Endodermal cell (in vitro differentiated cells): ENCODE results near the gene CERS4. TPM values are rescaled to one million over a fixed set of nuclear protein-coding genes. Genes with fewer than 3 reads are reported as not detected.
A peak's percentile ranks its signal among the peaks of the same experiment; 100 is the strongest.

ENCODE experiments used
- DNase-seq: peaks from one replicate; pipeline ENCODE4 v3.0.0-alpha.2; 2017
- H3K27ac ChIP-seq: 2 replicates; pipeline ENCODE4 v1.5.1; 2013; ENCODE audit warnings: mild to moderate bottlenecking, low read depth, low read length, moderate library complexity
- H3K27me3 ChIP-seq: 2 replicates; pipeline ENCODE4 v1.6.1; 2013; ENCODE audit warnings: mild to moderate bottlenecking, low read length, moderate library complexity; ENCODE audit not compliant: insufficient read depth, control insufficient read depth, poor library complexity, severe bottlenecking
- H3K36me3 ChIP-seq: 2 replicates; pipeline ENCODE4 v1.7.0; 2013; ENCODE audit warnings: mild to moderate bottlenecking, low read length, moderate library complexity; ENCODE audit not compliant: control insufficient read depth, insufficient read depth
- H3K4me1 ChIP-seq: one replicate; pipeline ENCODE4 v1.7.0; 2013; ENCODE audit warnings: low read length; ENCODE audit not compliant: control insufficient read depth, insufficient read depth
- H3K4me3 ChIP-seq: 2 replicates; pipeline ENCODE4 v1.5.1; 2013; ENCODE audit warnings: mild to moderate bottlenecking, low read length, moderate library complexity
- H3K9ac ChIP-seq: 2 replicates; pipeline ENCODE4 v1.6.1; 2013; ENCODE audit warnings: mild to moderate bottlenecking, low read length, moderate library complexity; ENCODE audit not compliant: poor library complexity, severe bottlenecking; ENCODE audit errors: extremely low read depth
- H3K9me3 ChIP-seq: 2 replicates; pipeline ENCODE4 v1.6.1; 2013; ENCODE audit warnings: mild to moderate bottlenecking, low read length, moderate library complexity; ENCODE audit not compliant: control insufficient read depth
- H3K27ac Mint-ChIP-seq: 2 replicates; pipeline ENCODE4 v1.8.0; 2020; ENCODE audit warnings: mixed read lengths
- H3K27me3 Mint-ChIP-seq: 2 replicates; pipeline ENCODE4 v1.8.0; 2021; ENCODE audit warnings: mild to moderate bottlenecking, mixed read lengths; ENCODE audit not compliant: insufficient read depth
- H3K36me3 Mint-ChIP-seq: 2 replicates; pipeline ENCODE4 v1.8.0; 2020; ENCODE audit warnings: low read depth, mixed read lengths
- H3K4me1 Mint-ChIP-seq: 2 replicates; pipeline ENCODE4 v1.8.0; 2020; ENCODE audit warnings: mixed read lengths
- H3K4me3 Mint-ChIP-seq: 2 replicates; pipeline ENCODE4 v1.8.0; 2020; ENCODE audit warnings: mild to moderate bottlenecking, moderate library complexity, mixed read lengths
- H3K9me3 Mint-ChIP-seq: 2 replicates; pipeline ENCODE4 v1.8.0; 2020; ENCODE audit warnings: mild to moderate bottlenecking, mixed read lengths
- WGBS, 2 experiments: methylation state at CpG; one replicate each; pipeline versions ENCODE4 v1.1.5 to v1.1.7; 2013; ENCODE audit warnings: missing lambda C conversion rate in 2 of 2, mixed read lengths in 1 of 2; ENCODE audit not compliant: insufficient coverage in 1 of 2, insufficient read length in 1 of 2; 5-methylcytosine and 5-hydroxymethylcytosine counted together
- total RNA-seq, 2 donors: library from RNA; stranded (reverse); fragmentation: NEBNext Ultra II Directional in 1 of 2; extraction: Animal tissue kit (Norgen Biotek cat#: 25700) in 1 of 2; gene quantifications; 2 replicates in 1 of 2; 3 replicates in 1 of 2; pipeline ENCODE4 v1.2.1, GENCODE V29; 2021
- TF ChIP-seq, protein P1 (sequence below): fragments of 200-600 bp; sonication (generic); conservative IDR thresholded peaks from 2 replicates; pipeline ENCODE4 v1.5.0; 2021; ENCODE audit warnings: antibody characterized with exemption, mild to moderate bottlenecking

Gene CERS4
- total RNA-seq, 2 donors from 2014 or later = 76.9 to 105 TPM

- H3K4me3 ChIP-seq = no peak overlapping the region
- TF ChIP-seq, protein P1, sequence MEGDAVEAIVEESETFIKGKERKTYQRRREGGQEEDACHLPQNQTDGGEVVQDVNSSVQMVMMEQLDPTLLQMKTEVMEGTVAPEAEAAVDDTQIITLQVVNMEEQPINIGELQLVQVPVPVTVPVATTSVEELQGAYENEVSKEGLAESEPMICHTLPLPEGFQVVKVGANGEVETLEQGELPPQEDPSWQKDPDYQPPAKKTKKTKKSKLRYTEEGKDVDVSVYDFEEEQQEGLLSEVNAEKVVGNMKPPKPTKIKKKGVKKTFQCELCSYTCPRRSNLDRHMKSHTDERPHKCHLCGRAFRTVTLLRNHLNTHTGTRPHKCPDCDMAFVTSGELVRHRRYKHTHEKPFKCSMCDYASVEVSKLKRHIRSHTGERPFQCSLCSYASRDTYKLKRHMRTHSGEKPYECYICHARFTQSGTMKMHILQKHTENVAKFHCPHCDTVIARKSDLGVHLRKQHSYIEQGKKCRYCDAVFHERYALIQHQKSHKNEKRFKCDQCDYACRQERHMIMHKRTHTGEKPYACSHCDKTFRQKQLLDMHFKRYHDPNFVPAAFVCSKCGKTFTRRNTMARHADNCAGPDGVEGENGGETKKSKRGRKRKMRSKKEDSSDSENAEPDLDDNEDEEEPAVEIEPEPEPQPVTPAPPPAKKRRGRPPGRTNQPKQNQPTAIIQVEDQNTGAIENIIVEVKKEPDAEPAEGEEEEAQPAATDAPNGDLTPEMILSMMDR = no peak
- peak overlapping the region; percentile 33 for H3K27ac Mint-ChIP-seq
- H3K36me3 ChIP-seq = peaks cover 26% of the 10 kb centered on the region
- peaks cover under 1% of the 10 kb centered on the region for H3K9me3 ChIP-seq
- no peak overlapping the region for H3K4me3 Mint-ChIP-seq
- H3K9me3 Mint-ChIP-seq = no peaks in the 10 kb centered on the region
- H3K27me3 ChIP-seq = no peaks in the 10 kb centered on the region
- H3K4me1 ChIP-seq = no peaks in the 10 kb centered on the region
- H3K27ac ChIP-seq = no peak overlapping the region
- H3K4me1 Mint-ChIP-seq = no peaks in the 10 kb centered on the region
- H3K36me3 Mint-ChIP-seq = peaks cover 34% of the 10 kb centered on the region
- DNase-seq = no peak
- 94 to 95% methylated on average over 22 of the region's 23 CpGs for WGBS, 2 experiments
- no peak overlapping the region for H3K9ac ChIP-seq
- H3K27me3 Mint-ChIP-seq = no peaks in the 10 kb centered on the region
Observed at GRCh38 chr19:8224394-8225145, 15.4 kb downstream of the CERS4 start.

DNA sequence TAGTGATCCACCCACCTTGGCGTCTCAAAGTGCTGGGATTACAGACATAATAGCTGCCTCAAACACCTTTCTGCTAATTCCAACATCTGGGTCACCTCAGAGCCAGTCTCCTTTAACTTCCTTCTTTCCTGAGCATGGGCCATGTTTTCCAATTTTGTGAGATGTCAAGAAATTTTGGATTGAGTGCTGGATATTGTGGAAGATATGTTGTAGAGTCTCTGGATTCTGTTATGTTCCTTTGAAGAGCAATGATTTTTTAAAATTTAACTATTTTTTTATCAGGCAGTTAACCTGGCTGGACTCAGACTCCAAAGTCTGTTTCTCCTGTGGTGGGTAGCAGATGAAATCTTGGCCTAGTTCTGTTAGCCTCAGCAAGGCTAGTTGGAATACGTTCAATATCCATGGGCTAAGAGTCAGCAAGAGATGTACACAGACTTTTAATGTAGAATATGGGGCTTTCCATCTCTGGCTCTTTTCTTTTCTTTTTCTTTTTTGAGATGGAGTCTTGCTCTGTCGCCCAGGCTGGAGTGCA lies 22.0 kb downstream of the CERS4 start:
- no peaks in the 10 kb centered on the region for H3K27me3 Mint-ChIP-seq
- Histone ChIP-seq H3K4me3 (no peak overlapping the region), H3K9ac (no peak overlapping the region), H3K27ac (no peak overlapping the region), H3K4me1 (no peaks in the 10 kb centered on the region), H3K9me3 (peaks cover 13% of the 10 kb centered on the region), H3K36me3 (peaks cover 37% of the 10 kb centered on the region), H3K27me3 (no peaks in the 10 kb centered on the region)
- H3K9me3 Mint-ChIP-seq = peaks cover 3% of the 10 kb centered on the region
- TF ChIP-seq, protein P1 = no peak
- H3K4me1 Mint-ChIP-seq = no peaks in the 10 kb centered on the region
- H3K4me3 Mint-ChIP-seq = no peak overlapping the region
- WGBS, 2 experiments = 94 to 100% methylated on average over 1 to 2 of the region's 3 CpGs
- H3K36me3 Mint-ChIP-seq = peaks cover 32% of the 10 kb centered on the region
- DNase-seq = no peak
- no peak overlapping the region for H3K27ac Mint-ChIP-seq

- Histone ChIP-seq H3K9ac (no peak overlapping the region), H3K27ac (no peak overlapping the region), H3K4me3 (no peak overlapping the region), H3K4me1 (no peaks in the 10 kb centered on the region), H3K36me3 (peaks cover 35% of the 10 kb centered on the region), H3K27me3 (no peaks in the 10 kb centered on the region), H3K9me3 (peaks cover 13% of the 10 kb centered on the region)
- WGBS, 2 experiments = 83 to 100% methylated on average over 1 to 5 of the region's 7 CpGs
- Mint-ChIP-seq H3K27me3 (no peaks in the 10 kb centered on the region), H3K4me1 (no peaks in the 10 kb centered on the region), H3K27ac (no peak overlapping the region), H3K36me3 (peaks cover 29% of the 10 kb centered on the region), H3K4me3 (no peak overlapping the region), H3K9me3 (peaks cover 4% of the 10 kb centered on the region)
- DNase-seq = no peak
- TF ChIP-seq, protein P1 = no peak
Observed at GRCh38 chr19:8233370-8233769, 24.2 kb downstream of the CERS4 start.
